G401.6 (cell line): ENCODE measurements around the gene ABR.
"Not testable (repeated sequence)": the region's sequence is repeated elsewhere in the genome, so short reads cannot be mapped to it uniquely, and the experiment has no call there.

ENCODE experiments used
- FAIRE-seq: peaks from 2 replicates; lab custom pipeline; 2012; peaks lifted over from hg19 to GRCh38; lab: Jason Lieb, UNC

Gene ABR

DNA sequence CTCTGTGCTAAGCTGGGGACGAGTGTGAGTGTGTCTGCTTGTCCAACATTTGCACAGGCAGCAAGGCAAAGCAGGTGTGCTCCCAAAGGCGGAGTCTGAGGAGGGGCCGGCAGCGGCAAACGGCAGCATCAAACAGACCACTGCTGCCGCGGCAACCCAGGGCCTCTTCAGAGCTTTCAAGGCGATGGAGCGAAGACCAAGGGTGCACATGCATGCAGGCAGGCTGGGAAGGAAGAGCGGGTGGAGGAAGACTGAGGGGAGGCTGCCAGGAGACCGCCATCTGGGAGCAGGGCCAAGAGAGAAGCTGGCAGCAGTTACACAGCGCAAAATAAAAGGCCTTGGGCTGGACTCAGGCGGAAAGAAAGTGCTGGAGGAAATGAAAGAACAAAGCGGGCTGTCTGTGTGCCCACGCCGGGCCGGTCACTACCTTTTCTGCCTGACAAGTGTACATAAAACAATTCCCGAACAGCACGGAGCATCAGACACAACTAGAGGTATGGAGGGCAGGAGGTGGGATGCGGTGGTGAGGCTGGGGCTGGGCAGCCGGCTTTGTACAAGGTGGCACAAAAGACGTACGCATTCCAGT lies 174.3 kb downstream of the ABR start:
- FAIRE-seq, result no peak

DNA sequence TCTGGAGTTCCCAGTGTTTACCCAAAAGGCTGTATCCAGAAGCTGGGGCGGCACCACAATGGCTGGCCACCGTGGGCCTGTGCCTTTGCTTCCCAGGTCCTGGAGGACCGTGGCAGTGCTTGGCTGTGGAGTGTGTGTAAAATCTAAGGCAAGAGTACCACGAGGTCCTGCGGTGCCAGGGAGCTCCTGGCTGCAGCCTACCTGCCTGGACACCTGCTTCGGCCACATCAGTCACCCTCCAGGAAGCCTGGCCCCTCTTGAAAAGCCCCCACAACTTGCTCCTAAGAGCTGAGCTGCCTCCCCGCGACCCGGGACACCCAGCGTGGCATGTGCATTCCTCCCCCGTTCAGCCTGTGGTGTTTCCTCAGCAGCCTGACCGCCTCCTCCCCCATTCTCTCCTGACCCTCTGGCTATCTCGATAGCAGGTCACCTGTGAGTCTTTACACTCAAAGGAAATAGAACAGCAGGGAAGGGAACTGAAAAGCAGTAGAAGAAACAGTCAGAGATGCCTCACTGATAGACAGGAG lies 174.9 kb downstream of the ABR start:
- no peak for FAIRE-seq

DNA sequence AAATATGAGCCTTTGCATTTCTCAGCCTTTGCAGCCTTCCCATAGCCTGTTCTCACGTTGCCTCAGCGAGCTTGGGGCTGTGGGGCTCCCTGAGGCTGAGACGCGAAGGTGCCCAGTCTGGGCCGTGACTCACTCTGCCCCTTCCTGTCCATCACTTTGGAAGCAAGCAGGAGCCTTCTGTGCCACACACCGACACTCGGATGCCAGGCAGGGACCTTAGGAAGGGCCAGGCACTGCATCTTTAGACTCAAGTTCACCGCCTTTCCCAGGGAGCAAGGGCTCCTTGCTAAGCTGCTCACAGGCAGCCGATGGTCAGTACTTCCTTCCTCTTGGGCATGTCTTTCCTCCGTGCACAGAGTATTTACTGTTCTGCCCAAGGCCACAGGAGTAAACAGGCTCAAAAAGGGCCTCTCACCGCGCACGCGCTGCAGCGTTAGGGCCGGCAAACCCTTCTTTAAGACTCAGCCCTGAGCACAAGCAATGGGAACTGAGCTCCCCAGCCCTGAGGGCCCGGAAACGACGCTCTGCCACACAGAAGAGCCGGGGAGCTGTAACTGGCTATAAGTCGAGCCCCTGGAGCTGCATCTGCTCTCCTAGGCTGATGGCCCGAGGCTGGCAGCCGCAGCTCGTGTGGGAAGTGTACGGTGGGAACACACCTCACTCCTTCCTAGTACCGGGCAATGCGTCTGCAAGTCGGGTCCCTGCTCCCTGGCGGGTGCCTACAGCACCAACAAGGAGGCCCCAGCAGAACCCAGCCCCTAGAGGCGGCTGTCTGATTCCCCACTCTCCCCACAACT lies 175.6 kb downstream of the ABR start:
- FAIRE-seq, result no peak

DNA sequence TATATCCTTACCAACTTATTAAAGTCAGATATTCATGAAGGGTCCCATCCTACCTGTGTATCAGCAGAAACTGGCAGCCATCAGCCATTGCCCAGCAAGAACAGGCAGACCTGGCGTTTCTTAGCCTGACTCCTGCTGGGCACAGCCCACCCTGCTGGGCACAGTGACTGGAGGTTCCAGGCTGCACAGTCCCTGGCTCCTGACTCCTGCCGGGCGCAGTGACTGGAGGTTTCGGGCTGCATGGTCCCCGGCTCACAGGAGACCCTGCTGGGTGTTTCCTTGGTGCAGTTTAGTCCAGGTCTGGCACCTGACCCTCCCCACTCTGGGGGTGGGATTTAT lies 176.2 kb downstream of the ABR start:
- FAIRE-seq, result no peak

DNA sequence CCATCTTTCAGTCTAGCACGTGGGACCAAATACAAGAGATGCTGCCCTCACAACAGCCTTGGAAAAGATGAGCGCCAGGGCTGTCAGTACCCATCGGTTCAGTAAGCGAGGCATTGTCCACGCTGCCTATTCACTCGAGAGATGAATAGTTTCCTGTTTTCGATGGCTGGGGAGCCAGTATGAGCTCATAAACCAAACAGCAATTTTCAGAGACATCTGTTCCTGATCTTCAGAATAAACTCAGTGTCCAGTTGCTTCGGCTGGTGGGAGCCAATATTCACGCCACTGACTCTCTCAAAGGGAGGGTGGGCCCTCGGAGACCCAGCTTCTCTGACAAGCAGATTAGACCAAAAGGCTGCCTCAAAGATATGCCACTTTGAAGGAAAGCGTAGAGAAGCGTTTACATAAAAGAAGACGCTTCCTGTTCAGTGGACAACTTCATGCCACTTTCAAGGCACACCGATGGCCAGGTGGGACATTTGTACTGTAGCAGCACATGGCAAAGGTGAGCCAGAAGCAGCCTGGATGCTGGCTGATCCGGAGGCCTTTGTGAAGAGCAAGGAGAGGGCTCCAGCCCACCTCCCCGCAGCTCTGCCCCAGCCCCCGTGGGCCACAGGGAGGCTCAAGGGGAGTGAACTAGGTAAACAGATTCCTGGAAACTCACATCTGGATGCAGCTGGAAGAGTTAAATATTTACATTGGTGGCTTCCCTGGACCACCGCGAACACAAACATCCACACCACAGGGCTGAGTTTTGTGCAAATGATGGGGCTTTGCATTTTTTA lies 176.8 kb downstream of the ABR start:
- FAIRE-seq, result no peak

DNA sequence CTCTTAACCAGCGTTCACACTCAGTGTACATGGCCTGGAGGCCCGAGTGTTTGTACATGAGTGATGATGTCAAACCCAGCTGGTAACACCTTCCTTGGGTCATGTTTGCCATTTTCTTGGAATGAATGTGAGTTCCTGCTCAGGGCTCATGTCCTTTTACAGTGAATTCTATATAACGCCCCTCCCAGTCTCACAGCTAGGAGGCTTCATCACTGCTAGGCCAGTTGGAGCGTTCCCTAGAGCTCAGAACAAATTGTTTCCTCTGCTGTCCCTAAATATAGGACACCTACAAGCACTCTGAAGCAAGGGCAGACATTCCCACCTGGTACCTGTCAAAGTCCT lies 177.4 kb downstream of the ABR start:
- no peak for FAIRE-seq

DNA sequence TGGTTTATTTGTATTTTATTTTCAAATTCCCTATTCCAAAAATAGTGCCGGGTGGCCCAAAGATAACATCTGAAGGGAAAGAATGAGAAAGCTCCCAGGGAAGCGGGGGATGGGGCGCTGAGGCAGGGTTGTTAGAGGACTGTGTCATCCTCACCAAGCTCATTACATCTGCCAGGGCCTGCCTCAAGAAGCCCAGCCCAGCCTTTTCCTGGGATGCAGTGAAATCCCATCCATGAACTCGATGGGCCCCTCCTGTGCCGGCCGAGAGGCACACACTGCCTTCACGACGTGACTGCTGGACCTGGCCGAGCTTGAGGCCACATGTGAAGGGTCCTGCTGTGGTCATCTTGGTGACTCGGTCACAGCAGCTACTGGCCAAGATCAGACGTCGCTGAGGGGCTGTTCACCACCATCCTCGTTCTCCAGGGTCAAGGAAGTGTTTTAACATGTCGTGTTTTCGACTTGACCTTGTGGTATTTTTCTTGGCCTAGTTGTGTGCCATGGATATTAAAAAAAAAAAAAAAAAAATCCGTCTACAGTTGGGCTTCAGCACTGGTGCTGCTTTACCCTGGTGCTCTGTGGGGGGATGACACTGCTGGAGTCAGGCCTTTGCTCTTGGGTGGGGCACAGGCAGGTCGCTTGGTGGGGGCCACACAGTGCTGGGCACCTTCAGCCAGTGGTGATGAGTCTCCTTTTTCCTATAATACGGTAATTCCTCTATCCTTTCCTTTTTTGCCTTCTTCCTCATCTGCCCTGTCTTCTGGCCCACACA lies 178.0 kb downstream of the ABR start:
- no peak for FAIRE-seq

DNA sequence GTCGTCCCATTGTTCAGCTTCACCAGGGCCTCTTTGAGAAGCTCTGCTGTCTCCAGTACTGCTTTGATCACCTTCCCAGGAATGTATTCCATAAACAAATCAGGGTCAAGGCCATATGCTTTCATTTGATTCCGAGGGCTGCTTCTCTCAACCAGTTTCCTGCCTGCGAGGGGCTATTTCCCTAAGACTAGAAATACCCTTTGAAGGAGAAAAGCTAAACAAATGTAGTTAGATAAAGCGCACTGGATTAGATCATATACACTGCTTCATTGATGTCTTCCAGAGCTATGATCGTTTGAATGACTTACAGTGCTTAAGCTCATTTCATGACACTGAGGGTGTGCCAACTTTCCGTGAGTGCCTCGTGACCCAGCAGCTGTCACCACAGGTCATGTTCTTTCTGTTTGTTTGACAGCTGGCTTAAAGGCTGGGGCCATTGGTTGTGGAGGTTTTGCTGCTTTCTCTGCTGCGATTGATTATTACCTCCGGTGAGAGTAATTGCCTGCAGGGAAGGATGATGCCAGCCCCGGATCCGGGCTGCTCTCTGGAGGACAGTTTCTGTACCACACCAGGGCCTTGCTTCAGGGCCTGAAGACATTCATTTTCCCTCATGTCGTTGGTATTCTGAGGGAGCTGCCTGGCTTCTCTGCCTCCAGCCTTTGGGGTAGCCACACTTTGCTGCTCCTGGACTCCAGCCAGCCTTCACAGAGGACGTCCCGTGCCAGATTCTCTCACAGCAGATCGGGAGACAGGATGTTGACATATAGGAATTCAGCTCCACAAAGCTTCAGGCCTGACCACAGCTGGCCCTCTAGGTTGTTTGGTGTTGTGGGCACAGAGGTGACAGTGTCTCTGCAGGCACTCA lies 179.0 kb downstream of the ABR start:
- FAIRE-seq, result no peak

DNA sequence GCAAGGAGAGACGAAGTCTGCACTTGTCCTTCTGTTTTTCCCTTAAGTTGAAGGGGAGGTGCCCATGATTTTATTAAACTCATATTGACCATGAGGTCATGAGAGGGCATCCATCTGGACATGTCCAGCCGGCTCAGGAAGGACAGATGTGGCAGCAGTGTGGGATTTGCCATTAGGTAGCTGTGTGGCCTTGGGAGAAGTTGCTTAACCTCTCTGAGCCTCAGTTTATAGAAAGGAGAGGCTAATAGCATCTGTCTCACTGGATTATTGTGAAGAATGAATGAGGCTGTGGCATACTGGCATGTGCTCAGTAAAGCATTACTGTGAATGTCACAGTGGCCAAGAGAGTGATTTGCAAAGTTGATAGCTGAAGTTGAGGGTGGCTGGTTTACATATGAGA lies 181.7 kb downstream of the ABR start:
- FAIRE-seq, result no peak

DNA sequence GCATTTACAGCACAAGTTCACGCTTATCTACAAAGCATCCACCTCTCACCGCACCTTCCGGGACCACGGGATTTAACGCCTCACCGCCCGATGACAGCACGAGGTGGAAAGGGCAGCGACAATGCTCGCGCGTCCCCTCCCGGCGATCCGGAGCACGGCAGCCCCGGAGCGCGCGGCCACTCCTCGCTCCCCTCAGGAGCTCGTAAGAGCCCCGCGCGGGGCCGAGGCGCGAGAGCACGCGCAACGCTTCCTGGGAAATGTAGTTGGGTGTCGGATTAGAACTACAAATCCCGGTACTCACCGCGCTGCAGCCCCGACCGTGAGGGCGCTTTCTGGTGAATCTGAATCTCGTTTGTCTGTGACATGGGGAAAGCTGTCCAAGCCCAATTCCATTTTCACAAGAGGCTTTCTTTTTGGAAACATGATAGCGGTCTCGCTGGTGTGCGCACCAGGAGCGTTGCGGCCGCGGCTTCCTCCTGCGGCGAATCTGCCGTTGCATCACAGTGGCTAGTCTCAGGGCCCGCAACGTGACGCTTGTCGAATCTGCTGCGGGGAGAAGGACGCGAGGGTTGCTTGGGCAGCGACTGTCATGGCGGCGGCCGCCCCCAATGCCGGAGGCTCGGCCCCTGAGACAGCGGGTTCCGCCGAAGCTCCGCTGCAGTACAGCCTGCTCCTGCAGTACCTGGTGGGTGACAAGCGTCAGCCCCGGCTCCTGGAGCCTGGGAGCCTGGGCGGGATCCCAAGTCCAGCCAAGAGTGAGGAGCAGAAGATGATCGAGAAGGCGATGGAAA lies 183.0 kb downstream of the ABR start, which contains the start of gene TIMM22:
Gene TIMM22, plus strand, starts transcription at position 576 of the 791 bp plus-strand sequence. Its CDS starts 14 bp downstream, at position 590.
- peak; percentile 92 for FAIRE-seq

DNA sequence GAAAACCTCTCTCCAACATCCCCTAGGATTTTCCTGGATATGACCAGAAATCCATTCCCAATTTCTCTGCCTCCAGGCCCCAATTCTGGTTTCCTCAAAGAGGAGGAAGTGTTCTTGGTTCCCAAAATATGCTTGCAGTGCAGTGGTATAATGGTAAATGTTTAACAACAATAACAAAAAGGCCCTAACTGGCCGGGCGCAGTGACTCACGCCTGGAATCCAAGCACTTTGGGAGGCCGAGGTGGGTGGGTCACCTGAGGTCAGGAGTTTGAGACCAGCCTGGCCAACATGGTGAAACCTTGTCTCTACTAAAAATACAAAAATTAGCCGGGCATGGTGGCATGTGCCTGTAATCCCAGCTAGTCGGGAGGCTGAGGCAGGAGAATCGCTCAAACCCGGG lies 184.5 kb downstream of the ABR start:
- not testable (repeated sequence) for FAIRE-seq

DNA sequence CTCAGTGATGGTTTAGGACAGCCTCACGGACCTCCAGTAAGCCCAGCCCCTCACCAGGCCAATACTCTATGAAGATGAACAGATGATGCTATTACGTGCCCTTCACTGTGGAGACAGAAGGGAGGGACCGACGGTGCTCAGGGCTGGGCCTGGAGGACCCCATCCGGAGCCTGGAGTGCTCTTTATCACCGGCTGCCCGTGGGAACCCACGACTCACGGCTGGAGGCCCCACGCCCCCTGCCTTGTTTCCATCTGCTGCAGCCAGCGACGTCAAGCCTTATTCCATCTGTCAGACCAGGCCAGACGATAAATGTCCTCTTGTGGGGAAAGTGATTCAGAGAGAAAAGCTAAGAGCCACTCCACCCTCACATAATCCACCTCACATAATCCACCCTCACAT lies 186.8 kb downstream of the ABR start:
- FAIRE-seq, result no peak

DNA sequence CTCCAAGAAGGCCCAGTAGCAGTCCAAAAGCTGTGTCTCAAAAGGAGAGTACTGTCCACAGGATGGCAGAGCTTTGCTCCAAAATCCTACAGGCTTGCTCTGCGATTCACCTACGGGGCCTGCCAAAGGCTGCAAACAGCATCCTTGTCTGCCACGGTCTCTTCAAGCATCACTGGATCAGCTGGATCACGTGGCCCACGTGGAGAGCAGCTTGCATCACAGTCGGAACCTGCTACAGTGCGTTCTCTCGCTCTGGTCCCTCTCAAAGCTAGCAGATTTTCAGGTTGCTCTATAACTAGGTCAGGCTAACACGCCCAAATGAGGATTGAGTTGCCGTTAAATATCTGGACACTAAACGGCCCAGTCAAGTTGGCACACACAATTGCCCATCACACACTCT lies 191.2 kb downstream of the ABR start:
- FAIRE-seq, result no peak

DNA sequence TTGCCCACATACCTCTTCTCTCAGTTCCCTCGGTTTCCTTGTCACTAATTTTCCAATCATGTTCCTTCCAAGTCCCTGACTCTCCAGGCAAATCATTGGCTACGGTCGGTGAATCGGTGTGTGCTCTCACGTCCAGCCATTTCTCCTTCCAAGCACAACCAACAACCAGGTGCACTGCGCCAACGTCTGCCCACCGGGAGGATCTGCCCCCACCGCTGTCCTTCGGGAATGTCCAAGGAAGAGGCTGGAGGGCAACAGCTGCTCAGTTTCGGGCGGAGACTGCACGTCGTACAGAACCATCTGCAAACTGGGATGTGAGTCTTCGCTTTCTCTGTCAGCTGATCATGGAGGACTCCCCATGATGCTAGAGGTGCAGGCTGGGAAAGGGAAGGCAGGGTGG lies 191.8 kb downstream of the ABR start:
- no peak for FAIRE-seq

DNA sequence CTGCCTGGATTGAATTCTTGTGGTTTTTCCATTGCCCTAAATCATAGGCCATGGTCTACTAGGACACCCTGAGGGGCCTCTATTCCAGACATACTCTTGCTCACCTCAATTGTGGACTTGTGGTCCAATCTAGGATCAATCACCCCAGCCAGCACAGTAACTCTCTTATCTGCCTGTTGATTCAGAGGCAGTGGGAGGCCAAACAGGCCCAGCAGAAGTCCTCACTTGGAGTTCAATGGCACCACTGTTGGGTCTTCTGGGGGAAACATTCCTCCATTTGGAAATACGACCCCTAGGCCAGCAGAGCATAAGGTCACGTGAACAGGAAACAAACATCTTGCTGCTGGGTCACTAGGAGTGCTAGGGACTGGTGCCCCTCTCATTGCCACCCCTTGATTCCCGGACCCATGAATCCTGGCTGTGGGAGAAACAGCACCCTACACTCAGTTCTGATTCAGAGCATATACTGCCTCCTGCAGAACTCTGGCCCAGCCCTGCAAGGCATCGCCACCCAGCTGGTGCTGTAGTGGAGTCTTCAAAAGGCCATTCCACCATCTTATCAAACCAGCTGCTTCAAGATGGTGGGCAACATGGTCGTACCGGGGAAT lies 193.4 kb downstream of the ABR start:
- no peak for FAIRE-seq

DNA sequence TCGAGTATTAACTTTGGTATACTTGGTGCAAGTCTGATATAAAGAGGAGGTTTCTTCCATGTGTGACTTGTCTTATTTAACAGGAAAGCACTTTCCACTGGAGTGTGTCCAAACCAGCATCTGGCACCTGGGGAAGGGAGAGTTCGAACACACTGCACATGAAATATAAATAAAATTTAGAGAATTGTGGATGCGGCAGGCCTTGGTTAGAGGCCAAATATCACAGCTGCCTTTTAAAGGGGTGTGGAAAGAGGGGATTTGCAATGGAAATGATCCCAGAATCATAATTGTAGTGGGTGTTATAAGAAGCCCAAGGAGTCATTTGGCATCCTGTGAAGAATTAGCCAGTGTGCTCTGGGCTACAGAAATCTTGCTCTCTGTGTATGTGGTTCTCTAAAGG lies 195.9 kb downstream of the ABR start:
- FAIRE-seq, result no peak

DNA sequence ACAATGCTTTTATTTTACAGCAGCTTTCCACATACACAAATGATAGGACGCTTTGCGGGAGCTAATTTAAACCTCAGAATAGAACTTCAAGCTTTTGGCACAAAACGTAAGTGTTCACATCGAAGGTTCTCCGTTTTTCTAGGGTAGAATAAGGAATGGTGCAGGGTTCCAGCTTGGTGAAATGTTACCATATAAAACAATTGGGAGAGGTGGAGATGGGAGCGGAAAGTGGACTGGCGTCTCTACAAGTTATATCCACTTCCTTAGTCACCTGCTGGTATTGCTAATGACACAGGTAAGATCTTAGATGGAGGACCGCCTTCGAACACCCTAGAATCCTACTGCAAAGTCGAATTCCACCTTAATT lies 198.5 kb downstream of the ABR start:
- no peak for FAIRE-seq

DNA sequence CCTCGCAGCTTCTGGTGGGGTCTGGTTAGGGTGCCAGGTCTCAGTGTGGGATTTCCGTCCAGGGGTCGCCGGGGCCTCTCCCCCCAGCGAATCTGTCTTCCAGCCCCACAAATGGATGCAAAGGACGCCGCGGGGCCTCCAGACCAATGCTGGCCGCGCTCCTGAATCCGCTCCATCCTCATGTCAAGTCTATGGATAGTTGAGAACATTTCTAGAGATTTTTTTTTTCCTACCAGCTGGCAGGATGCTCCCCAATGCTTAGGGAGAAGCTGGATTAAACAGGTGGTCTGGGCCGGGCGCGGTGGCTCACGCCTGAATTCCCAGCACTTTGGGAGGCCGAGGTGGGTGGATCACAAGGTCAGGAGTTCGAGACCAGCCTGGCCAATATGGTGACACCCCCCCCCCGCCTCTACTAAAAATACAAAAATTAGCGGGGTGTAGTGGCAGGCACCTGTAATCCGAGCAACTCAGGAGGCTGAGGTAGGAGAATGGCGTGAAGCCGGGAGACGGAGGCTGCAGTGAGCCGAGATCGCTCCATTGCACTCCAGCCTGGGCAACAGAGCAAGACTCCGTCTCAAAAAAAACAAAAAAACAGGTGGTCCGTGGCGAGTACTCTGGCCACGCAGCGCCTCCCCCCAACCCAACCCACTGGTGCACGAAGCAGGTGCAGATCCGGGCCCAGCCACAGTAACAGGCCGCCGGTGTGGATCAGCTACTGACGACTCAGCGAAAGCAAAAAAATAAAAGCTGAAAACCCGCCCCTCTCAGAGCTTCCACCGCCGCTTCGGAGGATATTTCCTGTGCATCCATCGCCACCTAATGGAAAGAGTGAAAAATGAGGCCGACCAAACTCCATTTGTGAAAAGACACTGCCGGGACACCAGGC lies 199.1 kb downstream of the ABR start:
- peak; percentile 95 for FAIRE-seq
